ENCODE results near the gene SHC2.

The SHC2 gene

DNA sequence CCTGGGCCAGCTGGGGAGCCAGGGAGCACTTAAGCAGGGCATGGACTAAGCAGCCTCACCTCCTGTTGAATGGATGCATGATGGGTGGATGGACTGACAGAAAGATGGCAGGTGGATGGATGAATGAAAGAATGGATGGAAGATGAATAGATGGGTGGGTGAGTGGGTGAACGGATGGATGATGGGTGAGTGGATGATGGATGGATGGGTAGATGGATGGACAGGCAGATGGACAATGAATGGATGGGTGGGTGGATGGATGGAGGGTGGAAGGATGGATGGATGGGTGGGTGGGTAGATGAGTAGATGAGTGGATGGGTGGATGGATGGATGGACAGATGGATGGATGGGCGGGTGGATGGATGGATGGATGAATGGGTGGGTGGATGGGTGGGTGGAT is 18.7 kb downstream of the SHC2 start:
- TF ChIP-seq, protein P1, sequence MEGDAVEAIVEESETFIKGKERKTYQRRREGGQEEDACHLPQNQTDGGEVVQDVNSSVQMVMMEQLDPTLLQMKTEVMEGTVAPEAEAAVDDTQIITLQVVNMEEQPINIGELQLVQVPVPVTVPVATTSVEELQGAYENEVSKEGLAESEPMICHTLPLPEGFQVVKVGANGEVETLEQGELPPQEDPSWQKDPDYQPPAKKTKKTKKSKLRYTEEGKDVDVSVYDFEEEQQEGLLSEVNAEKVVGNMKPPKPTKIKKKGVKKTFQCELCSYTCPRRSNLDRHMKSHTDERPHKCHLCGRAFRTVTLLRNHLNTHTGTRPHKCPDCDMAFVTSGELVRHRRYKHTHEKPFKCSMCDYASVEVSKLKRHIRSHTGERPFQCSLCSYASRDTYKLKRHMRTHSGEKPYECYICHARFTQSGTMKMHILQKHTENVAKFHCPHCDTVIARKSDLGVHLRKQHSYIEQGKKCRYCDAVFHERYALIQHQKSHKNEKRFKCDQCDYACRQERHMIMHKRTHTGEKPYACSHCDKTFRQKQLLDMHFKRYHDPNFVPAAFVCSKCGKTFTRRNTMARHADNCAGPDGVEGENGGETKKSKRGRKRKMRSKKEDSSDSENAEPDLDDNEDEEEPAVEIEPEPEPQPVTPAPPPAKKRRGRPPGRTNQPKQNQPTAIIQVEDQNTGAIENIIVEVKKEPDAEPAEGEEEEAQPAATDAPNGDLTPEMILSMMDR (IDR thresholded peaks at IDR 0.05; ENCODE audit: borderline replicate concordance, control extremely low read depth, extremely low read depth, insufficient read depth, missing control alignments): no peak
- in situ Hi-C loops (cut with MboI; ENCODE audit: low sequenced_read_pairs, unreplicated experiment): no loop called here
- no peak for DNase-seq (ENCODE audit: low spot score)

DNA sequence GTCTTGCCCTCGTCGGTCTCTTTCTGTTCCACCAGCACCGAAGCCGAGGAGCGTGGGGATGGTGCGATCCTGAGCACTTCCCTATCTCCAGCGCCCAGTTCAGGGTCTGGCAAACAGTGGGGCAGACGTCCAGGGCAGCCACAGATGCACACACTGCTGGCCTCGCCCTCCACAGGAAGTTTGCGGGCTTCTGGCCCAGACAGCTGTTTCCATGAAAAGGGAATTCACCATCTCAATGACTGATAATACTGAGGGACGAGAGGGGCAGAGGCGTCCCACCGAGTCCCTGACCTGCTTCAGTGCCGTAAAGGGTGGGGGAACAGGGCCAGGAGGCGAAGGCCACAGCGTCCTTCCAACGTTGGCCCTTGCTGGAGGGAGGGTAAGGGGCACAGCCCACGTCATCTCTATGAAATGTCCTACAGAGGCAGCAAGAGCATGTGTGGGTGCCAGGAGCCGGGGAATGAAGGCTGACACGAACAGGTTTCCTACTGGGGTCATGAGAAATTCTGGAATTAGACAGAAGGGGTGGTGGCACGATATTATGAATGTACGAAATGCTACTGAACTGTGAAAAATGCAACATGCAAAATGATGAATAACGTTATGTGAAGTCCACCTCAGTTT is 19.5 kb downstream of the SHC2 start:
- in situ Hi-C loops (cut with MboI; ENCODE audit: low sequenced_read_pairs, unreplicated experiment): no loop called here
- TF ChIP-seq, protein P1 (IDR thresholded peaks at IDR 0.05; ENCODE audit: borderline replicate concordance, control extremely low read depth, extremely low read depth, insufficient read depth, missing control alignments): no peak
- DNase-seq (ENCODE audit: low spot score): no peak

DNA sequence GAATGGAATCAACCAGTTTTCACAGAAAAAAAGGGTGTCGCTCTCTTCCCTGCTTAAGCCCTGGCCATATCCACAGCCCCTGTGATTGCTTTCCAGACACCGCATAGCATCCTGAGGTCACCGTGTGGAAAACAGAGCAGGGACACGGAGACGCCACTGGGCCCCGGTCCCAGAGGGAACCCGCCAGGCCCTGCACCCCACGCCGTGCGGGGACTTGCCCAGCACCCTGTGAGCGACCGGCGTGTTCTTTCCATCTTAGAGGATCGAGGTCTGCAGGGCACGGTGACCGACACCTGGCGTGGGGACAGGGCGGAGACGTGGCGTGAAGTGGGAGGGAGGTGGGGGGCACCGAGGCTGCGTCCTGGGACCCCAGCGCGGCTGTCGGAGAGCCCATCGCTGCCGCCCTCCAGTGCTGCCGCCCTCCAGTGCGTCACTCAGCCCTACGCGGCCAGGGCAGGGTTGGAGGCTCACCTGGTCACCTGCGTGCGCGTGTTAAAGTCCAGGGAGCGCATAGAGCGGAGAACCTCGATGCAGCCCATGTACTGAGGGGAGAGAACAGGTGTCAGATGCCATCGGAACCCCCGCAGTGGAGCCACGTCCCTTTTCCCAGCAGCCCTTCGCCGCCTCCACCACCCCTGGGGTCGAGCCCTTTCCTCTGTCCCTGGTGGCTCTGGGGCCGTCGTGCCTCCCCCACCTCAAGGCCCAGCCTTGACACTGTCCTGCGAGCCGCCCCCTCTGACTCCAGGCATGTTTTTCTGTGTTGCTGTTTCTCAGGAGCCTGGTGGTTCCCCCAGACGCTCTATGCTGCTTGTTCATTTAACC is 20.2 kb downstream of the SHC2 start:
- no peak for DNase-seq (ENCODE audit: low spot score)
- TF ChIP-seq, protein P1 (IDR thresholded peaks at IDR 0.05; ENCODE audit: borderline replicate concordance, control extremely low read depth, extremely low read depth, insufficient read depth, missing control alignments): no peak
- in situ Hi-C loops (cut with MboI; ENCODE audit: low sequenced_read_pairs, unreplicated experiment): no loop called here

DNA sequence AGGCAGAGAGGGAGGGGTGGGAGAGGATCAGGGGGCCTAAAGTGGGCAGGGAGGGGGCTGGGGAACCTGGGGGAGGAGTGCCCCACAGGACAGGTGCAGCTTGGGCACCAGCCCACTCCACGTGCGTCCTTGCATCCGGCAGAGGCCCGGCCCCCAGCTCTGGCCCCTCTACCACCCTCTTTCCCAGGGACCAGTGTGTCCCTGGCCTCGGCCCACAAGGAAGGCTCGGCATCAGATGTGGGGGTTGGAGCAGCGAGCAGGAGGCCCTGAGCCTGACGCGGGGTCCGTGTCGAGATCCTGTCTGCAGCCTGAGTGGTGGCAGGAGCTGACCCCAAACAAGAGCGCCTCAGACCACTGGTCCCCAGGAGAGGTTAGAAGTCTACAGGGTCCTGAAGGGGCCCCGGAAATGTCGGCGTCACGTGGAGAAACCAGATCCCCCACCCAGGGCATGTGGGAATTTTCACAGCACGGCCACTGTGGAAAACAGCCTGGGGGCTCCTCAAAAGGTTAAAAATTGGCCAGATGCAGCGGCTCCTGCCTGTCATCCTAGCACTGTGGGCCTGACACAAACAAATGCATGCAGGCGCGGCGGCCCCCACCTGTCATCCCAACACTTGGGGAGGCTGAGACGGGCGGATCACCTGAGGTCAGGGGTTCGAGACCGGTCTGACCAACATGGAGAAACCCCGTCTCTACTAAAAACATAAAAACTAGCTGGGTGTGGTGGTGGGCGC is 21.5 kb downstream of the SHC2 start:
- in situ Hi-C loops (cut with MboI; ENCODE audit: low sequenced_read_pairs, unreplicated experiment): no loop called here
- no peak for DNase-seq (ENCODE audit: low spot score)
- TF ChIP-seq, protein P1 (IDR thresholded peaks at IDR 0.05; ENCODE audit: borderline replicate concordance, control extremely low read depth, extremely low read depth, insufficient read depth, missing control alignments): no peak

DNA sequence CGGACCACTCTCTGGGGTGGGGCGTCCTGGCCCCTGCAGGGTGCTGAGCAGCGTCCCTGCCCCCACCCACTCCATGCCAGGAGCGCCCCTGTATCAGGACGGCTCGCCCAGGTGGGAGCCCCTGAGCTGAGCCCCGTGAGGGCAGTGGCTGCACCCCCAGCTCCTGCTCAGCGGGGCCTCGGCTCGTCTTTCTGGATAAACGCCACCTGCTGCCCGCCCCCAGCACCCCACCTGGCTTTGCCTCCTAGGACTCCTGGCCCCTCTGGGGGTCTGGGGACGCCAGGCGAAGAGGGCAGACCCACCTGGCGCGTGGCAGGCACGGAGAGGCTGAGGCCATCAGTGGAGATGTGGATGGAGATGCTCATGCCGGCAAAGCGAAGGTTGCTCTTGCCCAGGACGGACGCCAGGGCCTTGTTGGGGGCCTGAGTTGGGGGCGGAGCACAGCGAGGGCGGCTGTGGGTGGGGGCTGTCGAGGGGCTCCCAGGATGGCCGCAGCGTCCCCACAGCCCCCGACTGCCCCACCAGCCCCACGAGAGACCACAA is 22.3 kb downstream of the SHC2 start:
- TF ChIP-seq, protein P1 (IDR thresholded peaks at IDR 0.05; ENCODE audit: borderline replicate concordance, control extremely low read depth, extremely low read depth, insufficient read depth, missing control alignments): no peak
- in situ Hi-C loops (cut with MboI; ENCODE audit: low sequenced_read_pairs, unreplicated experiment): no loop called here
- no peak for DNase-seq (ENCODE audit: low spot score)

DNA sequence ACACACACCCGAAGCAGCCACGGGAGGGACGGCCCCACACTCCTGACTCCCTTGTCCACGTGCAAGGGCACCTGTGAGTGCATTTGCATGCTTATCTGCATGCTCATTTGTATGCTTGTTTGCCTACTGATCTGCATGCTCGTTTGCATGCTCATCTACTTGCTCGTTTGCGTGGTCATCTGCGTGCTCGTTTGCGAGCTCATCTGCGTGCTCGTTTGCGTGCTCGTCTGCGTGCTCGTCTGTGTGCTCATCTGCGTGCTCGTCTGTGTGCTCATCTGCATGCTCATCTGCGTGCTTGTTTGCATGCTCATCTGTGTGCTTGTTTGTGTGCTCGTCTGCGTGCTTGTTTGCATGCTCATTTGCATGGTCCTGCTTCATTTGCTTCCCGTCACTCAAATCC is 23.8 kb downstream of the SHC2 start:
- no peak for DNase-seq (ENCODE audit: low spot score)
- in situ Hi-C loops (cut with MboI; ENCODE audit: low sequenced_read_pairs, unreplicated experiment): no loop called here
- TF ChIP-seq, protein P1 (IDR thresholded peaks at IDR 0.05; ENCODE audit: borderline replicate concordance, control extremely low read depth, extremely low read depth, insufficient read depth, missing control alignments): no peak

All from GM13976 (cell line).